ENCODE results near the gene ZNF48. TPM values are rescaled to one million over a fixed set of nuclear protein-coding genes. Genes with fewer than 3 reads are reported as not detected.

The ZNF48 gene
- total RNA-seq, 2 donors from 2014 or later, result 10.9 to 11.1 TPM

GRCh38 chr16:30370456-30371247 lies 24.6 kb upstream of the ZNF48 start, which contains the start of gene TBC1D10B:
TSS of gene TBC1D10B (minus strand) at chr16:30370494. CDS start at chr16:30370183, 311 bp downstream.
- no peaks in the 10 kb centered on the region for H3K27me3 ChIP-seq (replicated peaks; ENCODE audit: insufficient read depth)
- ATAC-seq (ENCODE audit: insufficient number of reproducible peaks, low FRiP score, low read depth) (peak; percentile 92), DNase-seq (ENCODE audit: low spot score) (peak; percentile 97)
- H3K4me3 ChIP-seq, result peak within 1 kb of the TSS; percentile 93
- H3K36me3 ChIP-seq, result no peaks in the 10 kb centered on the region
- no peaks in the 10 kb centered on the region for H3K9me3 ChIP-seq
- peak within 1 kb of the TSS; percentile 81 to 82 for H3K27ac ChIP-seq
- H3K4me1 ChIP-seq (ENCODE audit: control insufficient read depth in 1 of 2, low read depth in 2 of 2), result peaks cover 24 to 25% of the 10 kb centered on the region in 2 donors
- TF ChIP-seq, protein P1, sequence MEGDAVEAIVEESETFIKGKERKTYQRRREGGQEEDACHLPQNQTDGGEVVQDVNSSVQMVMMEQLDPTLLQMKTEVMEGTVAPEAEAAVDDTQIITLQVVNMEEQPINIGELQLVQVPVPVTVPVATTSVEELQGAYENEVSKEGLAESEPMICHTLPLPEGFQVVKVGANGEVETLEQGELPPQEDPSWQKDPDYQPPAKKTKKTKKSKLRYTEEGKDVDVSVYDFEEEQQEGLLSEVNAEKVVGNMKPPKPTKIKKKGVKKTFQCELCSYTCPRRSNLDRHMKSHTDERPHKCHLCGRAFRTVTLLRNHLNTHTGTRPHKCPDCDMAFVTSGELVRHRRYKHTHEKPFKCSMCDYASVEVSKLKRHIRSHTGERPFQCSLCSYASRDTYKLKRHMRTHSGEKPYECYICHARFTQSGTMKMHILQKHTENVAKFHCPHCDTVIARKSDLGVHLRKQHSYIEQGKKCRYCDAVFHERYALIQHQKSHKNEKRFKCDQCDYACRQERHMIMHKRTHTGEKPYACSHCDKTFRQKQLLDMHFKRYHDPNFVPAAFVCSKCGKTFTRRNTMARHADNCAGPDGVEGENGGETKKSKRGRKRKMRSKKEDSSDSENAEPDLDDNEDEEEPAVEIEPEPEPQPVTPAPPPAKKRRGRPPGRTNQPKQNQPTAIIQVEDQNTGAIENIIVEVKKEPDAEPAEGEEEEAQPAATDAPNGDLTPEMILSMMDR (IDR thresholded peaks at IDR 0.05), result no peak

GRCh38 chr16:30371248-30371816 lies 23.9 kb upstream of the ZNF48 start:
- Histone ChIP-seq H3K27ac (peak overlapping the region; percentile 81 to 82), H3K36me3 (no peaks in the 10 kb centered on the region), H3K27me3 (replicated peaks; ENCODE audit: insufficient read depth) (no peaks in the 10 kb centered on the region), H3K4me3 (peak overlapping the region; percentile 69), H3K4me1 (ENCODE audit: control insufficient read depth in 1 of 2, low read depth in 2 of 2) (peaks cover 24 to 25% of the 10 kb centered on the region in 2 donors), H3K9me3 (no peaks in the 10 kb centered on the region)
- TF ChIP-seq, protein P1 (IDR thresholded peaks at IDR 0.05), result no peak
- no peak for ATAC-seq (ENCODE audit: insufficient number of reproducible peaks, low FRiP score, low read depth)
- no peak for DNase-seq (ENCODE audit: low spot score)

DNA sequence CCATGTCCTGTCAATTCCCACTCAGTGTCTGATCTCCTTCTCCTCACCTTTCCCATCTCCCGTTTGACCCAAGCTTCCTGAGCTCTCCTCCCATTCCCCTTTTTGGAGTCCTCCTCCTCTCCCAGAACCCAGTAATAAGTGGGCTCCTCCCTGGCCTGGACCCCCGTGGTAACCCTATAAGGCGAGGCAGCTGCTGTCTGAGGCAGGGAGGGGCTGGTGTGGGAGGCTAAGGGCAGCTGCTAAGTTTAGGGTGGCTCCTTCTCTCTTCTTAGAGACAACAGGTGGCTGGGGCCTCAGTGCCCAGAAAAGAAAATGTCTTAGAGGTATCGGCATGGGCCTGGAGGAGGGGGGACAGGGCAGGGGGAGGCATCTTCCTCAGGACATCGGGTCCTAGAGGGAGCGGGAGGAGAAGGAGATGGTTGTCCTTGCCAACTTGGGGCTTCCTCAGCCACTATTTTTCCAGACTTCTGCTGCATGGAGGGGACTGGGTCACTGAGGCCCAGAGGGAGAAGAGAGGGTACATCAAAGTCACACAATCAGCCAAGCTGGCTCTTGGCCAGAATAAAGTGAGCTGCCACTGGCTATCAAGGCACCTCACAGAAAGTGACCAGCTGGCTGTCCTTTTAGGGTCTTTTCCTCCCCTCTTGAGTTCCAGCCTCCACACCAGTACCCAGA lies 23.0 kb upstream of the ZNF48 start:
- Histone ChIP-seq H3K36me3 (no peaks in the 10 kb centered on the region), H3K4me3 (no peak overlapping the region), H3K27ac (no peak overlapping the region), H3K27me3 (replicated peaks; ENCODE audit: insufficient read depth) (no peaks in the 10 kb centered on the region), H3K4me1 (ENCODE audit: control insufficient read depth in 1 of 2, low read depth in 2 of 2) (peaks cover 18 to 24% of the 10 kb centered on the region in 2 donors), H3K9me3 (no peaks in the 10 kb centered on the region)
- DNase-seq (ENCODE audit: low spot score) (no peak), ATAC-seq (ENCODE audit: insufficient number of reproducible peaks, low FRiP score, low read depth) (no peak)
- TF ChIP-seq, protein P1 (IDR thresholded peaks at IDR 0.05), result no peak

- ATAC-seq (ENCODE audit: insufficient number of reproducible peaks, low FRiP score, low read depth) (no peak), DNase-seq (ENCODE audit: low spot score) (no peak)
- TF ChIP-seq, protein P1 (IDR thresholded peaks at IDR 0.05), result no peak
- Histone ChIP-seq H3K27ac (no peak overlapping the region), H3K36me3 (no peaks in the 10 kb centered on the region), H3K4me1 (ENCODE audit: control insufficient read depth in 1 of 2, low read depth in 2 of 2) (peaks cover 15 to 21% of the 10 kb centered on the region in 2 donors), H3K4me3 (no peak overlapping the region), H3K9me3 (no peaks in the 10 kb centered on the region), H3K27me3 (replicated peaks; ENCODE audit: insufficient read depth) (no peaks in the 10 kb centered on the region)
These were observed 22.5 kb upstream of the ZNF48 start for GRCh38 chr16:30372725-30373124.

DNA sequence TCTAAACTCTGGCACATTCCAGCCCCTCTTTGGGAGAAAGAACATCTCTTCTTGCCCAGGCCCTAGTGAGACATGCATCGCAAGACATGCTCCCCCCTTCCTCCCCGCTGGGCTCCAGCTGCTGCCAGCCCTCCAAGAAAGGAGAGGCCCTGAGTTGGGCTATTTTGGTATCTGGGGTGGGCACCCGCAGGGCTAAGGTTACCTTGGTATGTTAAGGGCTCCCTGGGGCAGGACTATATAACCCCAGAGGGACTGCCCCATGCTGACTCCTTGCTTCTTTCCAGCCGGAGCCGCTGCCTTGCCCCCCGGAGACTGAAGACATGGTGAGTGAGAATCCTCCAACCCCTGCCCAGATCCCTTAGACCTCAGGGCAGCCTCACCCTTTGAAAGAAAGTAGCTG lies 20.7 kb upstream of the ZNF48 start, which contains the start of gene MYL11:
MYL11 (plus strand) TSS at position 265 of the 400 bp plus-strand sequence; CDS start at position 321, 56 bp downstream.
- DNase-seq (ENCODE audit: low spot score) (no peak), ATAC-seq (ENCODE audit: insufficient number of reproducible peaks, low FRiP score, low read depth) (no peak)
- Histone ChIP-seq H3K27me3 (replicated peaks; ENCODE audit: insufficient read depth) (no peaks in the 10 kb centered on the region), H3K36me3 (no peaks in the 10 kb centered on the region), H3K27ac (no peak within 1 kb of the TSS), H3K4me1 (ENCODE audit: control insufficient read depth in 1 of 2, low read depth in 2 of 2) (peaks cover 7 to 20% of the 10 kb centered on the region in 2 donors), H3K4me3 (no peak within 1 kb of the TSS), H3K9me3 (no peaks in the 10 kb centered on the region)
- TF ChIP-seq, protein P1 (IDR thresholded peaks at IDR 0.05), result no peak
